HG02798 (cell line): ENCODE measurements around the gene TCF7L2.

Experiments used
- ATAC-seq: cut with Tn5 transposase; IDR thresholded peaks from one replicate; pipeline ENCODE4 v1.9.1; 2021; ENCODE audit warnings: mild to moderate bottlenecking; ENCODE audit not compliant: unreplicated experiment, poor library complexity

The TCF7L2 gene

DNA sequence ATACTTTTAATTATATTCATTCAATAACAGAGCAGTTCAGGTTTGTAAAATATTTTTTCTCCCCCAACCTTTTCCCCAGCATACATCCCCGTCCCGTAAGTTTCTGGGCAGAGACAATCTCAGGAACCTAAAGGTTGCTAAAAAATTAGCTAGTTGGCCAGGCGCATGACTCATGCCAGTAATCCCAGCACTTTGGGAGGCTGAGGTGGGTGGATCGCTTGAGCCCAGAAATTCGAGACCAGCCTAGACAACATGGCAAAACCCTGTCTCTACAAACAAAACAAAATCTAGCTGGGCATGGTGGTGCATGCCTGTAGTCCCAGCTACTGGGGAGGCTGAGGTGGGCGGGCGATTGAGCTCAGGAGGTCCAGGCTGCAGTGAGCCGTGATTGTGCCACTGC lies 40.2 kb downstream of the TCF7L2 start:
- no peak for ATAC-seq

DNA sequence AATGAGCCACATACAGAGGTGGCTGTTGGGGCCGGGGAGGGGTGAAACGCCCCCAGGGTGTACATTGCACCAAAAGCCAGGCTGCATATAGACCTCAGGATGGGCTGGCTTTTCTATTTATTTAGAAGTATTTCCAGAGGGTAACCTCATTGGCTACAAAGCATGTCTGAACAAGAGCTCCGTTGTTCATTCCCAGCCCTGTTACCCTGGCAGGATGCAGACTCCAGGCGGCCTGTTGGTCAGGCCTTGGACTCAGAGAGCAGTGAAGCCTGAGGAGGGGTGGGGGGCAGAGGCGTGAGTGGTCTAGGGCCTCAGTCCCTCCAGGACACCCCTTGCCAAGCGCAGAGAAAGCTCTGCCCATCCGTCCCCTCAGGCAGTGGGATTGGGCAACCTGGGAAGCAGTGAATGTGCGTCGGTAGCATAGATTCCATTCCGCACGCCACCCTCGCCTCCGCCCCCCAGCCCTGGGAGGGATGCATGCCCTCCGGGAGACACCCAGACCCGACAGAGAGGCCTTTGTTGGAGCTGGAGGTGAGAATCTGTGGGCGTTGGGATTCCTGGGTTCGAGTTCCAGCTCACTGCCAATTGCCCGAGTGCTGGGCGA lies 41.9 kb downstream of the TCF7L2 start:
- ATAC-seq, result no peak

DNA sequence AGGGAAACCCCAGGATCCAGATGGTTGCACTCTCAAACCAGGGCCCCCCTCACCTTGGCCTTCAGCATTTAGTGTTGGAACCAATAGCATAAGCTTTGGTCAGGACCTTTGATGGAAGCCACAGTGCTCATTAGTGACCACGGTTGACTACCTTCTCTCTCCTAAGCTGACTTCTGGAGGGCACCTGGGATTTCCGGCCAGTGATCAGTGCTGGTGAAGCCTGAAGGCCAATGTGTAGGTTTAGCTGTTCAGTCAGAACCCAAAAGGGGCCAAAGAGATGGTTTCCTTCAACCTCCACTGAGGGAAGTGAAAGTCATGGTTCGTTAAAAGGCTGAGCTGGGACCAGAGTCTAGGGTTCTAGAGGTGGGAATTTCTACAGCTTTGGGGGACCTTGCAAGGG lies 46.4 kb downstream of the TCF7L2 start:
- no peak for ATAC-seq

DNA sequence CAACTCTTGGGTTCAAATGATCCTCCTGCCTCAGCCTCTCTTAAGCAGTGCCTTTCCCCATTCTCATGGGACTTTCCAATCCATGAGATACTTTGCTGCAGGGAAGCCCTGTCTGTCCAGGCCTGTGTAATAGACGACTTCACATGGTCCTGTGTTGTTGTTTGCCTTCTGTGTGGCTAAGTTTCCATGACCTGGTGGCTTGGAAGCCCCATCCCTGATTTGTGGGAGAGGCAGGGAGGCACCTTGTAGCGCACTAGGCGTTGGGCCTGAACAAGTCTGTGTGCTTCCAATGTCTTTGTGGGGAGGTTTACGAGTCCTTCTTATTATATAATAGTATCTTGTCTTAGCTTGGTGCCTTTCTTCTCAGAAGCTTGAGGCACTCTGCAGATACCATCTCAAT lies 49.1 kb downstream of the TCF7L2 start:
- ATAC-seq, result no peak

DNA sequence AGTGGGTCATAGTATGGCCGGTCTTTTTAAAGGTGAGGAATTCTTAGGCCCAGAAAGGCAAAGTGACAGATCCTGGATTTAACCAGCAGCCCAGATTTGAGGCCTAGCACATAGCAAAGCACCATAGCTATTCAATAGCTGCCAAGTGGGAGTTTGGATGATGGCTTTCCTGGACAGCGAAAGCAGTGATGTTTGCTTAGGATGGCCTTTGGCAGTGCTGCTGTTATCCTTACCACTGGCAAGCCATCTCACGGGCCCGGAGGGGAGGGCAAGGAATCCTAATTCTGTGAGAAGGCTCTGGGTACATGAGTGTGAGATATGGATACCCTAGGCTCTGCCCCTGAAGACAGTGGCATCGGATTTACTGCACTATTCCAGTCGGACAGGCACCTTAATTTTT lies 50.4 kb downstream of the TCF7L2 start:
- ATAC-seq, result no peak

DNA sequence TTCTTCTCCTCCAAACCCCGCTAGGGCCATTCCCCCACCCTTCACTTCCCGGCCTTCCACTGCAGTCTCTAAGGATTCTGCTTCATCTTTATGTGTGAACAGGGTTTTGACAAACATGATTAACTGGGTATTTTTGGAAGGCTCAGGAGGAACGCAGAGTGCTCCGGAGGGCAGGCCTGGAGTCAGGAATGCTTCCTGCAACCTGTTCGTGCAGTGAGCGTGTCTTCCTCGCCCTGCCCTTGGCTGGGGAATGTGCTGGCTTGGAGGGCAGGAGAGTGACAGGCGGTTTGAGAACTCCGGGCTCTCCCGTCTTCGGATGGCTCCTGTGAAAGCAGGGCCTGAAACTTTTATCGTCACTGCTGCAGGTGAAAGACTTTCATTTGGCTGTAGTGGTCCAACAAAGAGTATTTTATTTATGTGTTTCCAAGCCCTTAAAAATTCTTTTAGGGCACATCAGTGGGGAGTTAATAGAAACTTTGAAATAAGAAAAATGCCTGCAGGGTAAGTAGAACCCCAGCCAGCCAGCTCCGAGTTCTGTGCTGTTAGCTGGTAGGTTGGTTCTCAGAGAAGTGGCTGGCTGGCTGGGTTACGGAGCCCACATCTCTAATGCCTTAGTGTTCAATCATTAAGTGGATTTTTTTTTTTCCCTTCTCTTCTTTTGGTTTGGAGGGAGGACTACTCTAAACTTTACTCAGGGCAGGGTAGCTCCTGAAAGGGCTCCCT lies 51.0 kb downstream of the TCF7L2 start:
- ATAC-seq, result no peak

DNA sequence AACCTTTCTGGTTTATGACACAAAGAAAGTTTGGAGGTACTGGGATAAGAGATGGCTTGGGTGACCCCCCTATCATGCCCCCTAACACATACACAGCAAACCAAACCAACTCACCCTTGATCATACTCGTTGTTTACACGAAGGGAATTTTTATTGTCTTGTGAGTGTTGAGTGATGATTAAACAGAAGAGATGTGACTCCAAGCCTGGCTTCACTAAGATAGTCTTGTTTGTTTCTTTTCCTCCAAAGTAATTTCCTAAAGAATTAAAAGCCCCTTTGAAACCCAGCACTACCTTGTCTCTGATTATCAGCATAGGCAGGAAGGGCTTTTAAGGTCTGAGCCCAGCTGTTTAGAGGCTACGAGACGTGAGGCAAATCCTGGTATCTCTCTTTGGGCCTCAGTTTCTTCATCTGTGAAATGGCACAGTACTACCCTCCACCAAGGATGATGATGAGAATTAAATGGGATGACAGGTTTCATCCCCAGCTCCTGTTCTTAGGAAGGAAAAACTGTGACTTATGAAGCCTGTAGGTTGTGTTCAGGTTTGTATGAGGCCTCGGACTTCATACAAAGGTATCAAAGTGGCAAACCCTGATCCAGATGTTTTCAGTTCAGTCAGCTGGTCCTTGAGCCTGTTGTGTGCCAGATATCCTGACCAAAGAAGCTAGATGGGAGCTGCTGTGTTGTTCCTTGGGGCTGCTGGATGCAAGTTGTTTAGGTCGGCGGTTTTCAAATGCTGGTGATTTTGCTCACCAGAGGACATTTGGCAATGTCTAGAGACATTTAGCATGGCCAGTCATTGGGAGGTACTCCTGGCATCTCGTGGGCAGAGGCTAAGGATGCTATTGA lies 51.8 kb downstream of the TCF7L2 start:
- ATAC-seq, result no peak

DNA sequence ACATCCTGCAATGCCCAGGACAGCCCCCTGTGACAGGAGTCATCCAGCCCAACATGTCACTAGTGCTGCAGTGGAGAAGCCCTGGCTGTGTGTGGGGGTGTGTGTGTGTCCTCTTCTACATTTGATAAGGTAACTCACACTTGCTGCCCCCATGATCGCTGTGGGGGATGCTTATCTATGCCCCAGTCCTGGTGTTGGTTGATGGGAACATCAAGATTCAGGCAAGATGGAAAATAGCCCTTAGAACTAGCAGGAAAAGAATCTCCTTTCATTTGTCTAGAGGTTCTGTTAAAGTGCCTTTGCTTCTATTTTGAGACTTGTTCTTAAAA lies 52.4 kb downstream of the TCF7L2 start:
- no peak for ATAC-seq

DNA sequence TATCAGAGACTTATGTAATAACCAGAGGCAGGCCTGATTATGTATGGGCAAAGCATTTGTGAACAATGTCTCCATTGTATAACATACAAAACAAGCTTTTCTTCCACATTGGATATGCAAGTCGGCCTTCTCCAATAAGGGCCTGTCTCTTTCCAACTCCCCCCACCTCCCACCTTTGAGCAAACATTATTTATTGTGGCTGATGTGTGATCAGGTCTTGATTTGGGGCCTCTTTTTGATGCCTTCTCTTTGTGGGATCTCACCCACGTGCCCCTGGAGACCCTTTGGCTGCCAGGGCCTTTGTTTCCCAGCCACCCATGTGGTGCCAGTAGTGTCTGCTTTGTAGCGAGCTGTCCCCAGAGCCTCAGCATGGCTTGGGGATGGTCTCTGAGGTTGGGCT lies 53.0 kb downstream of the TCF7L2 start:
- ATAC-seq, result no peak

DNA sequence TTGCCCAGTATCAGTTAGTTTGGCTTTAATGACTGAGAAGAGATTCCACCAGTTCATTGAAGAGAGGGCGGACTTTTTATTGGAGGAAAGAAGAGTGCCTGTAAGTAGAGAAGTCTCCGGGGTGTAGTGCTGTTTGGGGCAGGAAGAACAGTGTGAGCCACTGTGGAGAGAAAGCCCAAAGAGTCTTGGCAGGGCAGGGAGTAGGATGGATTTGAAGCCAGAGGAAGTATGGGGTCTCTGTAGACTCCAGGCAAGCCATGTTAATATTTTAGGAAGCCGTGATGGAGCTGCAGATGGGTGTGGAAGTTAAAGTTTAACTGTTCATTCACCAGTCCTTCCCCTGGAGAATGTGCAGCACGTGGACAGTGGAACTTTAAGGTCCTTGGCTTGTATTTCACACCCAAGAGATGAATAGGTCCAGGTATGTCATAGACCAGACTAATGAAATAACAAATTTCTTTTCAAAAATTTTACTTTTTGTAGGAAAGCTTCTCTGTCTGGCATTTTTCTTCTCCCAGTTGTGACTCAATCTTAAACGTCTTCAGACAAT lies 54.1 kb downstream of the TCF7L2 start:
- ATAC-seq, result no peak

DNA sequence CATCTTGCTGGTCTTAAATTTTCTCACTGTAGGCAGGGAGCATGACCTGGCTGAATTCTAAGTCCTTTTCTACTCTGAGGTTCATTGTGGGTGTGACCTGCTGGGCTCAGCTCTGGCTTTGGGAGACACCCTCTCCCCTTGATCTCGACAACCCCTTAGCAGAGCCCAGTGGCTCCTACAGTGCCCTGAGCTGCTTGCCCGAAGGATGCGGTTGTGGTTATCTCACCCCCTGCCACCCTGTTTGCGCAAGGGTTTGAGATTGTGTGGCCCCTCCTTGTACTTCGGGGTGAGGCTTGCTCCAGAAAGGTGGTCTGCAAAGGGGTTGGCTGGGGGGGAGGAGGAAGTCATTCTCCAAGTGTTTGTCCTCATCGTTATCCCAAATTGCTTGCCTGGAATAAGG lies 55.3 kb downstream of the TCF7L2 start:
- ATAC-seq, result no peak

DNA sequence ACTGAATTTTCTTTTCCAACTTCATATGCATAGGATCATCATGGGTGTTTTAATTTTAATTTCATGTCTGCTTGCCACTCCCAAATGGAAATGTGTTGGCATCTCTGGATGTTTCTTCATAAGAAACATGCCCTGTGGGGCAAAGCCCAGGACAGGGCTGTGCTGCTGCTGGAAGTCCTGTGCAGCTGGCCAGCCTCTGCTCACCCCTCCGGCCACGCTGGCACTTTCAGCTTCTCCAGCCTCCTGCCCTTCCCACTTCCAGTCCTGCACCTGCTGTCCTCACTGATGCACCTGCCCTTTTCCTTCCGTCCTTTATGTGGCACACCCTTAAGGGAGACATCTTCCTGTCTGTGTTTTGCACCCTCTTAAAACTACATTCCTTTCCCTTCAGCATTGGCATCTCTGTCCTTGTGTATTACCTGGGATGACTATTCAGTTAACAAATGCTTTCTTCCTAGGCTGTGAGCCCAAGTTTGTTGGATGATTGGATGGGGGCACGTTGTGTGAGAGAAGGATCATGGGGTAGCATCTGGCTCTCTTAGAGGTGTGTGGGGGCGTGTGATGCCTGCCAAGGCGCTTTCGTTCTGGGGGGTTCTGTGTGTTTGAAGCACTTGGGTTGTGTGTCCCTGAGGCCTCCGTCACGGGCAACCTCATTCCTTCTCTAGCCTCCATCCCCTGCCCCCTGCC lies 56.8 kb downstream of the TCF7L2 start:
- ATAC-seq, result no peak

DNA sequence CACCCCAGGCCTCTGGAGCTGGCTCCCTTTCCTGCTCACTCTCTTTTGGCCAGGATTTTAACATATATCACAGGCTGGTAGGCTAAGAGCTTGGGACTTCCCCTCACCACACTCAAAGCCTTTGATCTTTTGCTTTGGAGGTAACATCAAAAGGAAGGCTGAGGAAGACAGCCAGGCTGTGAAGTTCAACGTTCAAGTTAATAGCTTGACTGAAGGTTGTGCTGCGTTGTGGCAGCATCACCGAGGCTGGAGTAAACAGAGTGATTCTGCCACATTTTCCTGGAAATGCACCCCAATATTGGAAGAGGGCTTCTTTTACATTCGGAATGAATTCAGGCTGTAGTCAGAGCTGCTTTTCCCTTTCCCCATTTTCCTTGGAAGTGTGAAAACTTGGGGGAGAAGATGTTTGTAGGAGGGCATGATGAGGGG lies 57.3 kb downstream of the TCF7L2 start:
- ATAC-seq, result no peak

DNA sequence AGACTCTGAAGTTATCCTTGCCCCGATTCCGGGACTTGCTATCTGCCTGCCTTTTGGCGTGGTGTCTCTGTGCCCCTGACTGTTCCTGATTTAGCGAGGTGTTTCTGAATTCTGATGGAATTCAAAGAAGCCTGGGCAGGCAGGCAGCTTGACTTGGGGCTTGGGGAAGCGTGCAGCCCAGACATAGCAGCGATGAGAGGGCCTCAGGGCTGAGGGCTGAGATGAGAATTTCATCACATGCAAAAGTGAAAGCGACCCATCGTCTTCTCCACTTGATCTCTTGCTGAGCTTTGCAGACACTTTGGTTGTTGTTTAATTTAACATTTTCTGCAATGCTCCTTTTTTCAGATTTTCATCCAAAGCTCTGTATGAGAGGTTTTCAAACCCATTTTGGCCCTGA lies 57.8 kb downstream of the TCF7L2 start:
- no peak for ATAC-seq

DNA sequence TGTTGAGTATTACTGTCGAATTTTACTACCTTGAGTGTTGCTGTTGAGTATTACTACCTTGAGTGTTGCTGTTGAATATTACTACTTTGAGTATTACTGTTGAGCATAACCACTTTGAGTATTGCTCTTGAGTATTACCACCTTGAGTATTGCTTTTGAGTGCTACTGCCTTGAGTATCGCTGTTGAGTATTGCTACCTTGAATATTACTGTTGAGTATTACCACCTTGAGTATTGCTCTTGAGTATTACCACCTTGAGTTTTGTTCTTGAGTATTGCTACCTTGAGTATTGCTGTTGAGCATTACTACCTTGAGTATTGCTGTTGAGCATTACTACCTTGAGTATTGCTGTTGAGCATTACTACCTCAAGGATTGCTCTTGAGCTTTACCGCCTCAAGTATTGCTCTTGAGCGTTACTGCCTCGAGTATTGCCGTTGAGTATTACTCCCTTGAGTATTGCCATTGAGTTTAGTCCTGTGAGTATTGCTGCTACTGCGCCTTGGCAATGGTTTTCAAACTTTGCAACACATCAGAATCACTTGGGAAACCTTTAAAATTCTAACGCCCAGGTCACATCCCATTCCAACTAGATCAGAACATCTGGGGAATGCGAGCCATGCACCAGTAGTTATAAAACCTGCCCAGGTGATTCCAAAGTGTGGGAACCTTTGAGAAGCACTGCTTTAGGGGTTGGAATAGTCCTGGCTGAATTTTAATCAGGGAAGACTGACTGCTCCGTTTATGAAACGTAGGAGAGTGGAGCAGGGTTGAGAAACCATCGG lies 61.7 kb downstream of the TCF7L2 start:
- ATAC-seq, result no peak

DNA sequence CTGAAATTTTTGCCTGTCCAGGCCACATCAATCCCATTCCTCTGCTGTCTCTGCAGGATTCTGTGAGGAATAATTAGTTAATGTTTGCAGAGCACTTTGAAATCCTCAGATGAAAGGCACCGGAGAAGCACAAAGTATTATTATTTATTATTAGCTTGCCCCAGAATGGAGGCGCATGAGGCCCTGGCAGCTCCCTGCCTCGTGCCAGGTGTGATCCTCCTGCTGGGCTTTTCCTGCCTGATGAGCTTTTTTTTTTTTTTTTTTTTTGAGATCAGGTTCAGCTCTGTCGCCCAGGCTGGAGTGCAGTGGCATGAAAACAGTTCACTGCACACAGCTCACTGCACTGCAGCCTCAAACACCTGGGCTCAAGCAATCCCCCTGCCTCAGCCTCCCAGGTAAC lies 65.2 kb downstream of the TCF7L2 start:
- ATAC-seq, result no peak

DNA sequence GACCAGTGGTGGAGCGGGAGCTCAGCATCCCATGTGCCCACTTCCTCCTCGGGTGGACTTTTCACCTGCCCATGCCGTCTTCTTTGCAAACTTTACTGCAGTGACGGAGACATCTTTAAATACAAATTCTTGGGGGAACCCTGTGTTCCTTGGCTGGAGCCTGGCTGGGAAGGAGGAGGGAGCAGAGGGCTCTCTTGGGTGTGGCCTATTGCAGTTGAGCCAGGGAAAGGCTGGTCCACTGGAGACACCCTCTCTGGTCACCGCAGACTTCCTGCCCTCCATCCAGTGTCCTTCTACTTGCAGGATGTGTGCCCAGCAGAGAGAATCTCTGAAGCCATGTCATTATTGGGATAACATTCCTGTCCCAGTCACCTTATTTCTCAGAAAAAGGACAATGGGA lies 67.3 kb downstream of the TCF7L2 start:
- ATAC-seq, result no peak

DNA sequence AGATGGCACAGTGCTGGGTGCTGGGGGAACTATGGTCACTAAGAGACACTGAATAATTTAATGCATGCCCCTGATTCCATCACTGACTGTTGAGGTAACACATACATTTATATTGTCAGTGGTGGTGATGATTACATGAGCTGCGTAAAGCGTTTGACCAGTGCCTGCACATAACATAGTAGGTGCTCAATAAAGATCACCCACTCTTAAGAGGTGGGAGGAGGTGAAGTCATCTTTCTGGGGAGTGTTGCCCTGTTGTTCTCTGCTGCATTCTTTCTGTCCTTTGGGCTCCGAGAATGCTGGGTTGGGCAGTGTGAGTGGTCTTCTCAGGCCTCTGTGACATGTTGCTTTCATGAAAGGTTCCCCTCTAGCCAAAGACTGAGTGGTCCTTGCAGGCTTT lies 68.0 kb downstream of the TCF7L2 start:
- no peak for ATAC-seq

DNA sequence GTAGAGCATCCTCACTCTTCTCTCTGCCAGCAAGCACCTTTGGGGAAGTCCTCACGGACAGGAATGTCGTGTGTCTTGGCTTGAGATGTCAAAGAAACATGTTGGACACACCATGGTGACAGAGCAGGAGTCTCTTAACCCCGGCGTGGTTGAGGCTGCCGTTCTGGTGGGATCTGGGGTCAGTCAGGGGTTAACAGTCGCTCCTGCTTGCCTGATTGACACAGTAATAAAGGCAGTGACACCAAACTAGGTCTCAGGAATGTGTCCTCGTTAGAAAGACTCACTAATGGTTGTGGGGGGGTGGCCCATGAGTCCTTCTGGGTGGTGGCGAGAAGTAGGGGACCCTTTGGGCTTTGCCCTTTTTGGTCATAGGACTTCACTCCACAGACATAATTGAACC lies 69.0 kb downstream of the TCF7L2 start:
- ATAC-seq, result no peak
